Activated CD4-positive, alpha-beta T cell treated with anti-CD3 and anti-CD28 coated beads, Interleukin-2, amount 10 ng/mL, durations not matched to agents 24 days and 14 days (primary cell): ENCODE data around the gene KCNS3. TPM values are rescaled to one million over a fixed set of nuclear protein-coding genes. Genes with fewer than 3 reads are reported as not detected.

ENCODE experiments used
- DNase-seq: peaks from one replicate; pipeline ENCODE4 v3.0.0; 2022
- H3K27ac Mint-ChIP-seq: one replicate; pipeline ENCODE4 v1.8.0; 2022; ENCODE audit warnings: mild to moderate bottlenecking, mixed read lengths
- H3K27me3 Mint-ChIP-seq: one replicate; pipeline ENCODE4 v1.8.0; 2022; ENCODE audit warnings: mixed read lengths
- H3K36me3 Mint-ChIP-seq: one replicate; pipeline ENCODE4 v1.8.0; 2022; ENCODE audit warnings: low read depth, mild to moderate bottlenecking, mixed read lengths
- H3K4me1 Mint-ChIP-seq: one replicate; pipeline ENCODE4 v1.8.0; 2021; ENCODE audit warnings: mixed read lengths
- H3K4me3 Mint-ChIP-seq: one replicate; pipeline ENCODE4 v1.8.0; 2022; ENCODE audit warnings: mild to moderate bottlenecking, moderate library complexity, mixed read lengths
- H3K9me3 Mint-ChIP-seq: one replicate; pipeline ENCODE4 v1.8.0; 2021; ENCODE audit warnings: mixed read lengths
- intact Hi-C: fragments of 100-400 bp; cut with micrococcal nuclease; formaldehyde crosslinking; loops from one replicate; pipeline ENCODE4 v1.15.1; 2023
- total RNA-seq: library from RNA; stranded (reverse); gene quantifications from 2 replicates; pipeline ENCODE4 v1.2.3, GENCODE V29; 2022

The KCNS3 gene
- total RNA-seq, 1 donor from 2014 or later: not detected

GRCh38 chr2:17971531-17972125 is 93.2 kb downstream of the KCNS3 start:
- Mint-ChIP-seq H3K4me1 (no peaks in the 10 kb centered on the region), H3K4me3 (no peak overlapping the region), H3K9me3 (no peaks in the 10 kb centered on the region), H3K27me3 (no peaks in the 10 kb centered on the region), H3K36me3 (no peaks in the 10 kb centered on the region), H3K27ac (no peak overlapping the region)
- intact Hi-C loops: no loop called here
- DNase-seq: no peak

- Mint-ChIP-seq H3K9me3 (no peaks in the 10 kb centered on the region), H3K4me1 (no peaks in the 10 kb centered on the region), H3K27me3 (no peaks in the 10 kb centered on the region), H3K4me3 (no peak overlapping the region), H3K27ac (no peak overlapping the region), H3K36me3 (no peaks in the 10 kb centered on the region)
- intact Hi-C loops: no loop called here
- DNase-seq: no peak
Measured at GRCh38 chr2:17972991-17973390, 94.5 kb downstream of the KCNS3 start.

GRCh38 chr2:17975401-17975800 is 96.9 kb downstream of the KCNS3 start:
- DNase-seq: no peak
- Mint-ChIP-seq H3K4me1 (no peaks in the 10 kb centered on the region), H3K27me3 (no peaks in the 10 kb centered on the region), H3K4me3 (no peak overlapping the region), H3K36me3 (no peaks in the 10 kb centered on the region), H3K27ac (no peak overlapping the region), H3K9me3 (no peaks in the 10 kb centered on the region)
- intact Hi-C loops: no loop called here

GRCh38 chr2:17976871-17977746 is 98.6 kb downstream of the KCNS3 start:
- intact Hi-C loops: no loop called here
- DNase-seq: no peak
- no peaks in the 10 kb centered on the region for H3K4me1 Mint-ChIP-seq
- no peaks in the 10 kb centered on the region for H3K36me3 Mint-ChIP-seq
- H3K27ac Mint-ChIP-seq: no peak overlapping the region
- no peaks in the 10 kb centered on the region for H3K9me3 Mint-ChIP-seq
- H3K27me3 Mint-ChIP-seq: no peaks in the 10 kb centered on the region
- no peak overlapping the region for H3K4me3 Mint-ChIP-seq

GRCh38 chr2:17979707-17980106 is 101.2 kb downstream of the KCNS3 start:
- intact Hi-C loops: no loop called here
- no peak overlapping the region for H3K27ac Mint-ChIP-seq
- H3K27me3 Mint-ChIP-seq: no peaks in the 10 kb centered on the region
- no peaks in the 10 kb centered on the region for H3K4me1 Mint-ChIP-seq
- H3K4me3 Mint-ChIP-seq: no peak overlapping the region
- DNase-seq: no peak
- H3K36me3 Mint-ChIP-seq: no peaks in the 10 kb centered on the region
- H3K9me3 Mint-ChIP-seq: no peaks in the 10 kb centered on the region

GRCh38 chr2:17981936-17982335 is 103.5 kb downstream of the KCNS3 start:
- no peaks in the 10 kb centered on the region for H3K36me3 Mint-ChIP-seq
- DNase-seq: no peak
- H3K27ac Mint-ChIP-seq: no peak overlapping the region
- H3K9me3 Mint-ChIP-seq: no peaks in the 10 kb centered on the region
- H3K27me3 Mint-ChIP-seq: no peaks in the 10 kb centered on the region
- H3K4me3 Mint-ChIP-seq: no peak overlapping the region
- no peaks in the 10 kb centered on the region for H3K4me1 Mint-ChIP-seq
- intact Hi-C loops: no loop called here

Other genes with a start within 250 kb of the KCNS3 start
- gene SMC6, start 124.9 kb upstream of the KCNS3 start, total RNA-seq: 31.4 and 34.9 TPM in 2 replicates
- gene GEN1, start 124.5 kb upstream of the KCNS3 start, total RNA-seq: 26.4 and 30.9 TPM in 2 replicates
- gene MSGN1, start 62.2 kb upstream of the KCNS3 start, total RNA-seq: not detected in 2 replicates